Fibroblast of lung (primary cell): ENCODE measurements around the gene DOCK4. TPM values are rescaled to one million over a fixed set of nuclear protein-coding genes. Genes with fewer than 3 reads are reported as not detected.

Experiments
- DNase-seq, 2 donors: peaks; one replicate each; pipeline versions ENCODE4 v3.0.0 to v3.0.0-alpha.2; 2010; ENCODE audit warnings: low read depth in 2 of 2
- H2AFZ ChIP-seq: 2 replicates; pipeline ENCODE4 v1.5.1; 2012; ENCODE audit warnings: low read length, control low read depth, inconsistent platforms
- H3K27ac ChIP-seq: 2 replicates; pipeline ENCODE4 v1.5.1; 2011; ENCODE audit warnings: low read length, control low read depth; ENCODE audit not compliant: insufficient read depth
- H3K27me3 ChIP-seq: 2 replicates; pipeline ENCODE4 v1.5.1; 2011; ENCODE audit warnings: mild to moderate bottlenecking, low read length; ENCODE audit not compliant: control insufficient read depth, insufficient read depth
- H3K36me3 ChIP-seq: 2 replicates; pipeline ENCODE4 v1.5.1; 2011; ENCODE audit warnings: low read length; ENCODE audit not compliant: control insufficient read depth, insufficient read depth
- H3K4me1 ChIP-seq: 2 replicates; pipeline ENCODE4 v1.5.1; 2011; ENCODE audit warnings: low read length; ENCODE audit not compliant: control insufficient read depth, insufficient read depth; ENCODE audit errors: extremely low read depth
- H3K4me2 ChIP-seq: 2 replicates; pipeline ENCODE4 v1.5.1; 2011; ENCODE audit warnings: low read length, control low read depth; ENCODE audit not compliant: insufficient read depth; ENCODE audit errors: extremely low read depth
- H3K4me3 ChIP-seq, 4 experiments: fragments of 200-600 bp in 1 of 4; sonication (generic) in 1 of 4; replicated peaks in 1 of 4; 2 replicates each; pipeline ENCODE4 v1.5.1; 2011 to 2016; ENCODE audit warnings: low read length in 4 of 4, low read depth in 3 of 4, mild to moderate bottlenecking in 3 of 4, control low read depth in 2 of 4, inconsistent platforms in 1 of 4, mixed read lengths in 1 of 4; ENCODE audit not compliant: insufficient read depth in 1 of 4; ENCODE audit errors: control extremely low read depth in 1 of 4
- H3K79me2 ChIP-seq: 2 replicates; pipeline ENCODE4 v1.5.1; 2012; ENCODE audit warnings: mild to moderate bottlenecking, low read length, inconsistent platforms; ENCODE audit not compliant: control insufficient read depth, insufficient read depth
- H3K9ac ChIP-seq: 2 replicates; pipeline ENCODE4 v1.5.1; 2011; ENCODE audit warnings: mild to moderate bottlenecking, low read length, control low read depth; ENCODE audit not compliant: insufficient read depth
- H3K9me3 ChIP-seq: 2 replicates; pipeline ENCODE4 v1.5.1; 2012; ENCODE audit warnings: low read depth, low read length; ENCODE audit not compliant: control insufficient read depth, insufficient read depth
- H4K20me1 ChIP-seq: 2 replicates; pipeline ENCODE4 v1.5.1; 2011; ENCODE audit warnings: low read length; ENCODE audit not compliant: control insufficient read depth, insufficient read depth; ENCODE audit errors: extremely low read depth
- EZH2 ChIP-seq: IDR thresholded peaks from 2 replicates; pipeline ENCODE4 v1.5.1; 2012; ENCODE audit warnings: low read length, control low read depth, mild to moderate bottlenecking; ENCODE audit errors: missing control alignments
- polyA plus RNA-seq, 2 donors: library from polyadenylated mRNA; depleted of rRNA in 1 of 2; stranded (reverse) in 1 of 2; unstranded in 1 of 2; fragments of >200 nt; gene quantifications; 2 replicates each; pipeline ENCODE4 v1.2.1, GENCODE V29; 2011 to 2012; ENCODE audit warnings: missing spikeins in 1 of 2
- total RNA-seq: library from RNA; depleted of rRNA; stranded (reverse); fragments of >200 nt; gene quantifications from 2 replicates; pipeline ENCODE4 v1.2.1, GENCODE V29; 2014
- TF ChIP-seq, protein P1 (sequence below), 2 donors: IDR thresholded peaks in 1 of 2; conservative IDR thresholded peaks in 1 of 2; 1 replicate in 1 of 2; 2 replicates in 1 of 2; pipeline ENCODE4 v1.5.1; 2011 to 2012; ENCODE audit warnings: low read length in 2 of 2, control low read depth in 1 of 2, inconsistent platforms in 1 of 2, low read depth in 1 of 2, mild to moderate bottlenecking in 1 of 2

DOCK4 gene
- total and polyA plus RNA-seq, 2 donors (not counting 1 experiment from before 2014, with no cell fraction given) = 20.8 to 39.3 TPM

DNA sequence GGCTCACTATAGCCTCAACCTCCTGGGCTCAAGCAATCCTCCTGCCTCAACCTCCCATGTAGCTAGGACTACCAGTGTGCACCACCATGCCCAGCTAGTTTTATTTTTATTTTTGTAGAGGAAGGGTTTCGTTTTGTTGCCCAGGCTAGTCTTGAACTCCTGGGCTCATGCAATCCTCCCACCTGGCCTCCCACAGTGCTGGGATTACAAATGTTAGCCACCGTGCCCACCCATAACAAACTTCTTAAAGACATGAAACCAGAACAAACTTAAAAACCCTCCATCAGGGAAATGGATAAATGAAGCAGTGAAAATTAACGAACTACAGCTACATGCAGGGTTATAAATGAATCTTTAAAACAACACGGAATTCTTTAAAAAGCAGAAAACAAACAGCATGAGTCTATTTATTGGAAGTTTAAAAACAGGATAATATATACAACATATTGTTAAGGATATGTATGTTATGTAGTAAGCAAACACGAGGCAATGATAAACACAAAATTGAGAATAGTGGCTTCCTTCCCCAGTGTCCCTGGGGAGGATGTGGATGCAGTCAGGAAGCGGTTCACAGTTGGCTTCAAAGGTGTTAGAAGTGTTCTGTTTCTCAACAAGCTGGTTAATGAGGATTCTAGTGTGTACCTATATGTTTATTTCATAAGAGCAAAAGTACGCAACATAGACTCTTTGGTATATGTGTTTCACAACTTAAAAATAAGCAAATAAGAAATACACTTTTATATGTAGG lies 515.7 kb downstream of the DOCK4 start:
- H3K9ac ChIP-seq = no peak overlapping the region
- no peak overlapping the region for H3K27ac ChIP-seq
- no peak overlapping the region for H3K4me2 ChIP-seq
- no peaks in the 10 kb centered on the region for H3K36me3 ChIP-seq
- H3K79me2 ChIP-seq = no peaks in the 10 kb centered on the region
- no peak overlapping the region for H2AFZ ChIP-seq
- no peaks in the 10 kb centered on the region for H4K20me1 ChIP-seq
- H3K4me1 ChIP-seq = no peaks in the 10 kb centered on the region
- no peaks in the 10 kb centered on the region for H3K27me3 ChIP-seq
- no peak for DNase-seq
- TF ChIP-seq, protein P1, sequence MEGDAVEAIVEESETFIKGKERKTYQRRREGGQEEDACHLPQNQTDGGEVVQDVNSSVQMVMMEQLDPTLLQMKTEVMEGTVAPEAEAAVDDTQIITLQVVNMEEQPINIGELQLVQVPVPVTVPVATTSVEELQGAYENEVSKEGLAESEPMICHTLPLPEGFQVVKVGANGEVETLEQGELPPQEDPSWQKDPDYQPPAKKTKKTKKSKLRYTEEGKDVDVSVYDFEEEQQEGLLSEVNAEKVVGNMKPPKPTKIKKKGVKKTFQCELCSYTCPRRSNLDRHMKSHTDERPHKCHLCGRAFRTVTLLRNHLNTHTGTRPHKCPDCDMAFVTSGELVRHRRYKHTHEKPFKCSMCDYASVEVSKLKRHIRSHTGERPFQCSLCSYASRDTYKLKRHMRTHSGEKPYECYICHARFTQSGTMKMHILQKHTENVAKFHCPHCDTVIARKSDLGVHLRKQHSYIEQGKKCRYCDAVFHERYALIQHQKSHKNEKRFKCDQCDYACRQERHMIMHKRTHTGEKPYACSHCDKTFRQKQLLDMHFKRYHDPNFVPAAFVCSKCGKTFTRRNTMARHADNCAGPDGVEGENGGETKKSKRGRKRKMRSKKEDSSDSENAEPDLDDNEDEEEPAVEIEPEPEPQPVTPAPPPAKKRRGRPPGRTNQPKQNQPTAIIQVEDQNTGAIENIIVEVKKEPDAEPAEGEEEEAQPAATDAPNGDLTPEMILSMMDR (conservative IDR thresholded peaks at IDR 0.05 in 1 of 2, IDR thresholded peaks at IDR 0.05 in 1 of 2; ENCODE audit: low read depth in 1 of 2, low read length in 2 of 2) = no peak
- TF ChIP-seq EZH2 = no peak
- no peaks in the 10 kb centered on the region for H3K9me3 ChIP-seq
- no peak overlapping the region for H3K4me3 ChIP-seq

DNA sequence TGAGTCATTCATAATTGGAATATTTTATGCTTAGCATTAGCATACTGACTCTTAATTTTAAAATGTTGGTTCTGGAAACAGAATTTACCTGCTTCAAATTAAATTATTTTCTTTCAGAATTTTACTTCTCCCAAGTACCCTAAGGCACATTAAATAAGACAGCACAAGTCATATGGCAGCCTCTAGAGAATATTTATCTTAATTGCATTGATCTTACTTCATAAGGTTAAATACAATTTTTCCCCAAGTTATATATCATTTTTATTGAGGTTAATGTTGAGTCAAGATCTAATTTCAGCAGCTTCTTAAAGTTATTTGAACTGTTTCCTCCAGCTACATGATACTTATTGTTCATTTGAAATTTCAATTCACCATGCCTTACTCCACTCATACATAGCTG lies 520.9 kb downstream of the DOCK4 start:
- no peak overlapping the region for H3K4me2 ChIP-seq
- H3K79me2 ChIP-seq = no peaks in the 10 kb centered on the region
- H3K27me3 ChIP-seq = no peaks in the 10 kb centered on the region
- TF ChIP-seq, protein P1 (conservative IDR thresholded peaks at IDR 0.05 in 1 of 2, IDR thresholded peaks at IDR 0.05 in 1 of 2; ENCODE audit: low read depth in 1 of 2, low read length in 2 of 2) = no peak
- no peak for TF ChIP-seq EZH2
- no peak for DNase-seq
- H3K27ac ChIP-seq = no peak overlapping the region
- no peaks in the 10 kb centered on the region for H3K4me1 ChIP-seq
- H3K9ac ChIP-seq = no peak overlapping the region
- H3K9me3 ChIP-seq = no peaks in the 10 kb centered on the region
- no peaks in the 10 kb centered on the region for H4K20me1 ChIP-seq
- H2AFZ ChIP-seq = no peak overlapping the region
- no peak overlapping the region for H3K4me3 ChIP-seq
- H3K36me3 ChIP-seq = no peaks in the 10 kb centered on the region

DNA sequence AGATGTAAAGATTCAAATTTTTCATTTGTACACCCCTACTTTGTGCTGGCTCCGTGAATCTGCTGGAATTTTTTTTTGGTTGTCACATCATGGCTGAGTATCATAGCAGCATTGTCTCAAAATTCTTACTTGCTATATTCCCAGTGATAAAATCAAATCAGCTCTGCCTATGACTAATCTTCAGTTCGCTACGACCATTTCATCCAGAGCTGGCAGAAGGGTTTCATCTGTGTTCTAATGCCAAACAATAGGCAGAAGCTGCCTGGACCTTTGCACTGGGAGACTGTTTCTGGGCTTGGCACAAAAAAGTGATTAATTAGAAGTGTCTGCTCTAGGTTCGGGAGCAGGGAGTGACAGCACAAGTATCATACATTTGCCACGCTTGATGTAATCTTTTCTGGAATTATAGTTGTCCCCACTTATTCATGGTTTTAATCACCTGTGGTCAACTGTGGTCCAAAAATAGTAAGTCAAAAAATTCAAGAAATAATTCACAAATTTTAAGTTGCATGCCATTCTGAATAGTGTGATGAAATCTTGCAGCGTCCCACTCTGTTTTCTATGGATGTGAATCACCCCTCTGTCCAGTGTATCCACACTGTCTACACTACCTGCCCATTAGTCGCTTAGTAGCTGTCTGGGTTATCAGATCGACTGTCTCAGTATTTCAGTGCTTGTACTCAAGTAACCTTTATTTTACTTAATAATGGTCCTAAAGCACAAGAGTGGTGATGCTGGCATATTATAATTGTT lies 523.4 kb downstream of the DOCK4 start:
- peak in 1 of 2 donors; percentile 33 for DNase-seq

More for the DNA sequence above, 523.4 kb downstream of the DOCK4 start:
- no peaks in the 10 kb centered on the region for H3K9me3 ChIP-seq
- H2AFZ ChIP-seq = no peak overlapping the region
- H4K20me1 ChIP-seq = no peaks in the 10 kb centered on the region
- H3K4me3 ChIP-seq = no peak overlapping the region
- TF ChIP-seq, protein P1 (conservative IDR thresholded peaks at IDR 0.05 in 1 of 2, IDR thresholded peaks at IDR 0.05 in 1 of 2; ENCODE audit: low read depth in 1 of 2, low read length in 2 of 2) = no peak
- no peak for TF ChIP-seq EZH2
- no peaks in the 10 kb centered on the region for H3K36me3 ChIP-seq
- H3K79me2 ChIP-seq = no peaks in the 10 kb centered on the region
- H3K27me3 ChIP-seq = no peaks in the 10 kb centered on the region
- no peaks in the 10 kb centered on the region for H3K4me1 ChIP-seq
- no peak overlapping the region for H3K4me2 ChIP-seq
- H3K27ac ChIP-seq = no peak overlapping the region
- no peak overlapping the region for H3K9ac ChIP-seq
